ENCODE data around the gene ARHGAP6. TPM values are rescaled to one million over a fixed set of nuclear protein-coding genes. Genes with fewer than 3 reads are reported as not detected.

ARHGAP6 gene
- total and polyA plus RNA-seq, 3 donors from 2014 or later = 4.8 to 11.8 (median 5.7) TPM

- intact Hi-C loops (cut with DNase I; ENCODE audit: low total_unique reads) = no loop called here
- no peaks in the 10 kb centered on the region for H3K4me1 ChIP-seq
- H3K36me3 ChIP-seq (ENCODE audit: low read depth, missing control alignments) = no peaks in the 10 kb centered on the region
- no peak overlapping the region for H3K27ac ChIP-seq
- DNase-seq = no peak
- H3K27me3 ChIP-seq = no peaks in the 10 kb centered on the region
- no peak overlapping the region for H3K4me3 ChIP-seq
- no peaks in the 10 kb centered on the region for H3K9me3 ChIP-seq
- 68 to 82% methylated on average over 3 to 6 of the region's 6 CpGs for WGBS, 2 donors
- TF ChIP-seq, protein P1, sequence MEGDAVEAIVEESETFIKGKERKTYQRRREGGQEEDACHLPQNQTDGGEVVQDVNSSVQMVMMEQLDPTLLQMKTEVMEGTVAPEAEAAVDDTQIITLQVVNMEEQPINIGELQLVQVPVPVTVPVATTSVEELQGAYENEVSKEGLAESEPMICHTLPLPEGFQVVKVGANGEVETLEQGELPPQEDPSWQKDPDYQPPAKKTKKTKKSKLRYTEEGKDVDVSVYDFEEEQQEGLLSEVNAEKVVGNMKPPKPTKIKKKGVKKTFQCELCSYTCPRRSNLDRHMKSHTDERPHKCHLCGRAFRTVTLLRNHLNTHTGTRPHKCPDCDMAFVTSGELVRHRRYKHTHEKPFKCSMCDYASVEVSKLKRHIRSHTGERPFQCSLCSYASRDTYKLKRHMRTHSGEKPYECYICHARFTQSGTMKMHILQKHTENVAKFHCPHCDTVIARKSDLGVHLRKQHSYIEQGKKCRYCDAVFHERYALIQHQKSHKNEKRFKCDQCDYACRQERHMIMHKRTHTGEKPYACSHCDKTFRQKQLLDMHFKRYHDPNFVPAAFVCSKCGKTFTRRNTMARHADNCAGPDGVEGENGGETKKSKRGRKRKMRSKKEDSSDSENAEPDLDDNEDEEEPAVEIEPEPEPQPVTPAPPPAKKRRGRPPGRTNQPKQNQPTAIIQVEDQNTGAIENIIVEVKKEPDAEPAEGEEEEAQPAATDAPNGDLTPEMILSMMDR (IDR thresholded peaks at IDR 0.05) = no peak
- no peak for TF ChIP-seq POLR2A (IDR thresholded peaks at IDR 0.05)
Measured at GRCh38 chrX:11304829-11305228, 360.9 kb downstream of the ARHGAP6 start.

DNA sequence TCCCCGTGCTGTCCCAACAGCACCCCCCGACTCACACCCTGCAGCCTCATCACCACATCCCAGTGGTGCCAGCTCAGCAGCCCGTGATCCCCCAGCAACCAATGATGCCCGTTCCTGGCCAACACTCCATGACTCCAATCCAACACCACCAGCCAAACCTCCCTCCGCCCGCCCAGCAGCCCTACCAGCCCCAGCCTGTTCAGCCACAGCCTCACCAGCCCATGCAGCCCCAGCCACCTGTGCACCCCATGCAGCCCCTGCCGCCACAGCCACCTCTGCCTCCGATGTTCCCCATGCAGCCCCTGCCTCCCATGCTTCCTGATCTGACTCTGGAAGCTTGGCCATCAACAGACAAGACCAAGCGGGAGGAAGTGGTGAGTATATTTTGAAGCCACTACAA is 367.1 kb downstream of the ARHGAP6 start:
- 92 to 97% methylated on average over 6 to 8 of the region's 9 CpGs for WGBS, 2 donors

DNA sequence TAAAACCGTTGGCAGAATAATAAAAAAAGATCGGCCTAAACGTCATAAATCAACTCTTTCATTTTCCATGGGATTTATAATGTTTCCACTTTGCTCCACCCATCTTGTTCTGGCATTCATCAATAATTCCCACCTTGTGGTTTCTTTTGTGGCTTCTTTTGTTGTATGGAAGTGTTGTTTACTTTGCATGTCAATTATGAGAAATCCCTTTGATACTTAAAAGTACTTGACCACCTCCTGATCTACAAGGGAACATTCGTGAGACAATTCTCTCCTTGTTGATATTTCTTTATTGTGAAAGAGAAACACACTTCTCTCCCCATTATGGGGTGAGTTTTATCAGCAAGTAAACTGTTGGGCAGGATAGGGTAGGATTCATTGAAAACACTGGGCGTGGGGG is 369.7 kb downstream of the ARHGAP6 start:
- TF ChIP-seq, protein P1 (IDR thresholded peaks at IDR 0.05) = no peak
- no peak for TF ChIP-seq POLR2A (IDR thresholded peaks at IDR 0.05)
- H3K27me3 ChIP-seq = no peaks in the 10 kb centered on the region

More for the DNA sequence above, 367.1 kb downstream of the ARHGAP6 start:
- H3K27ac ChIP-seq = no peak overlapping the region
- intact Hi-C loops (cut with DNase I; ENCODE audit: low total_unique reads) = no loop called here
- TF ChIP-seq, protein P1 (IDR thresholded peaks at IDR 0.05) = no peak
- DNase-seq = no peak
- no peak overlapping the region for H3K4me3 ChIP-seq
- no peaks in the 10 kb centered on the region for H3K4me1 ChIP-seq
- H3K9me3 ChIP-seq = no peaks in the 10 kb centered on the region
- H3K27me3 ChIP-seq = no peaks in the 10 kb centered on the region
- H3K36me3 ChIP-seq (ENCODE audit: low read depth, missing control alignments) = no peaks in the 10 kb centered on the region

DNA sequence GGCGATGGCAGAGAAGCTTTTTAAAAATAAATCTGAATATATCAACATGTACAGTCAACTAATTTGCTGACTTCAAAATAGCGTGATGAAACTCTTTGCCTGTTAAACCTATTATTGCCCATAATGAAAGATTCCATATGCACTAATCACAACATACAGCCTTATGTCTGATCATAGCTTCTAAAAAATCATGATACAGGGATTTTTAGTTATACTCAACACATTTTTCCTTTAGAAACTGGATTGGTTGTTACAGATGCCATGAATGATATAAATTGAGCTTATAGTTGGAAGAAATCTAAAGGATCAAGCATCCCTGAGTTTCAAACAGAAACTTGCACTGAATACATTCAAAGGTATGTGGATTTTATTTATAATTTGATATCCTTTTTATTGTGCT is 372.6 kb downstream of the ARHGAP6 start, which contains the start of gene AMELX:
Gene AMELX (plus strand): TSS at position 301 of the 400 bp plus-strand sequence. CDS start 1,376 bp downstream, outside the sequence.
- Histone ChIP-seq H3K36me3 (ENCODE audit: low read depth, missing control alignments) (no peaks in the 10 kb centered on the region), H3K27ac (no peak within 1 kb of the TSS), H3K4me3 (no peak within 1 kb of the TSS), H3K9me3 (no peaks in the 10 kb centered on the region), H3K27me3 (no peaks in the 10 kb centered on the region), H3K4me1 (no peaks in the 10 kb centered on the region)
- TF ChIP-seq, protein P1 (IDR thresholded peaks at IDR 0.05) = no peak
- TF ChIP-seq POLR2A (IDR thresholded peaks at IDR 0.05) = no peak
- 100% methylated on average over 2 of the region's 2 CpGs for WGBS, 2 donors
- DNase-seq = no peak
- intact Hi-C loops (cut with DNase I; ENCODE audit: low total_unique reads) = no loop called here

More for the DNA sequence above, 369.7 kb downstream of the ARHGAP6 start:
- H3K27ac ChIP-seq = no peak overlapping the region
- H3K4me3 ChIP-seq = no peak overlapping the region
- no peaks in the 10 kb centered on the region for H3K4me1 ChIP-seq
- WGBS, 2 donors = 77% methylated on average over 5 of the region's 5 CpGs
- no peaks in the 10 kb centered on the region for H3K36me3 ChIP-seq (ENCODE audit: low read depth, missing control alignments)
- no peak for DNase-seq
- intact Hi-C loops (cut with DNase I; ENCODE audit: low total_unique reads) = no loop called here
- no peaks in the 10 kb centered on the region for H3K9me3 ChIP-seq

- no peaks in the 10 kb centered on the region for H3K36me3 ChIP-seq (ENCODE audit: low read depth, missing control alignments)
- H3K4me3 ChIP-seq = no peak overlapping the region
- no peak for DNase-seq
- no peak overlapping the region for H3K27ac ChIP-seq
- 86 to 90% methylated on average over 8 of the region's 8 CpGs for WGBS, 2 donors
- H3K4me1 ChIP-seq = no peaks in the 10 kb centered on the region
- intact Hi-C loops (cut with DNase I; ENCODE audit: low total_unique reads) = no loop called here
- no peak for TF ChIP-seq POLR2A (IDR thresholded peaks at IDR 0.05)
- TF ChIP-seq, protein P1 (IDR thresholded peaks at IDR 0.05) = no peak
- H3K27me3 ChIP-seq = no peaks in the 10 kb centered on the region
- no peaks in the 10 kb centered on the region for H3K9me3 ChIP-seq
Measured at GRCh38 chrX:11290416-11291102, 375.2 kb downstream of the ARHGAP6 start.
